NCI-H2227 (cell line): ENCODE measurements around the gene TRIM10.
"Not testable (repeated sequence)": the region's sequence is repeated elsewhere in the genome, so short reads cannot be mapped to it uniquely, and the experiment has no call there.

ENCODE experiments used
- DNase-seq: peaks from one replicate; lab custom pipeline; 2025; ENCODE audit not compliant: unreplicated experiment; lab: John Stamatoyannopoulos, UW

The TRIM10 gene

GRCh38 chr6:30130887-30131862 lies 29.8 kb downstream of the TRIM10 start:
- DNase-seq = peak; percentile 87

DNA sequence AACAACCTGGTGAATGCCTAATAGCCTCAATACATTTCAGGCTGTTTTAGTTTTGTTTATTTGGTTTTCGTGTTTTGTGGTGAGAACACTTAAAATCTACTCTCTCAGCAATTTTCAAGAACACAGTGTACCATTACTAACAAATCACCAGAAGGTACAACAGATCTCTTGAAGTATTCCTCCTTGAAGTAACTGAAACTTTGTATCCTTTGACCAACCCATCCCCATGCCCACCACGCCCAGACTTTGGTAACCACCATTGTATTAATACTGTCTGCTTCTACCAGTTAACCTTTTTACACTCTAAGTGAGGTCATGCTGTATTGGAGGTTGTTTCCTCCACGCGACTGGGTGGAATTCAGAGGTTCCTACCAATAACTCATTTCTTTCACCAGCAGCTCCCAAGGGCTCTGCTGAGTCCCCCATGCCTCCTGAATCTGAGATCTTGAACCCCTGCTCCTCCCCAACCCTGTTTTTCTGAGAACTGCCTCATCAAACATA lies 30.8 kb downstream of the TRIM10 start:
- no peak for DNase-seq

DNA sequence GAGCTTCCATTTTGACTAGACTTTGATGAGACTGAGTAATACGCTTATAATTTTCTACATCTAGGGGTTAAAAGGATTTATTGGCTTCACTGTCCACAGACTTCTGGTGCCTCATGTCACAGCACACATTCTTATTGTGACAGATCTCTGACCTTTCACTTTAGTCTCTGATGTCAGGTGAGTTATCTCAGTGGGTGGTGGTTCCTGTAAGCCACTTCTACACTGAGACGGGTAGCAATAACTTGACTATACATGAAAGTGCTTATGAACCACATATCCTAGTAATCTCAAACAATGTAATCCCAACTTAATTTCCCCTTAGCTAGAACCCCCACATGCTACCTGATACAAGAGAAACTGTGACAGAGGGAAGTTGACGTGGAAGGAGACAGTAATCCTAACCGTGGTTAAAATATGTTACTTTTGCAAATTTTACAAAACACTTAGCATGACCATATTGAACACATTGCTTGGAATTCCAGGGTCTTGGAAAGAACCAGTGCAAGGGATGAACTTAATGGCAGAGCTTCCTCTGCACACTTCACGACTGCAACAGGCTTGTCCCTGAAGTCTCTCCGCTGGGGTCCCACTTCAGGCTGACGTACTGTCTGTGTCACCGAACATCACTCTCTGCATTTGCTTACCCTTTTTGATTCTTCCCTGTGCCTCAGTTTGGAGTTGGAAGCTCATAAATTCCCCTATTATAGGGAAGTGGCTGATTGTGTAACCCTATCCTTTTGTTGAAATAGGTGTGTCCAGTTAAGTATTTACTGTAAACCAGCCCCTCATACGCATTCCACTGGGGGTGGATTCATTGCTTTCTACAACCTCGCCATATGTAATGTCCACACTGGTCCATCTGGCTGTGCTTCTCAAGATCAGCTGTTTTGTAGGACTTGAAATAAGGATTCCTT lies 31.5 kb downstream of the TRIM10 start:
- DNase-seq = no peak

- no peak for DNase-seq
These were observed 33.5 kb downstream of the TRIM10 start for GRCh38 chr6:30127238-30128093.

GRCh38 chr6:30122515-30122914 lies 38.5 kb downstream of the TRIM10 start:
- no peak for DNase-seq

GRCh38 chr6:30121446-30122366 lies 39.3 kb downstream of the TRIM10 start:
- no peak for DNase-seq

GRCh38 chr6:30118691-30119090 lies 42.3 kb downstream of the TRIM10 start:
- DNase-seq = not testable (repeated sequence)

DNA sequence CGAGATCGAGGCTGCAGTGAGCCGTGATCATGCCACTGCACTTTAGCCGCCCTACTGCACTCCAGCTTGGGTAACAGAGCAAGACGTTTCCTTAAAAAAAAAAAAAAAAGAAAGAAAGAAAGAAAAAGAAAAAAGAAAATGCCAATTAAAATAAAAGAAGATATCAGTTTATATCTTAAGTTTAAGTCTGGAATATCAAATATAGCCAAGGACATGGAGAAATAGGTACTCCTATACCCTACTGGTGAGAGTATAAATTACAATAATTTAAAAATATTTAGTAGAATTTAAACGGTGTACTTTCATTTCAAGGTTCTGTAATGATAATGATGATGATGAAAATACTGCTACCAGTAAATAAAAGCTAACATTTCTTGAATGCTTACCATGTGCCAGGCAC lies 44.3 kb downstream of the TRIM10 start:
- no peak for DNase-seq

DNA sequence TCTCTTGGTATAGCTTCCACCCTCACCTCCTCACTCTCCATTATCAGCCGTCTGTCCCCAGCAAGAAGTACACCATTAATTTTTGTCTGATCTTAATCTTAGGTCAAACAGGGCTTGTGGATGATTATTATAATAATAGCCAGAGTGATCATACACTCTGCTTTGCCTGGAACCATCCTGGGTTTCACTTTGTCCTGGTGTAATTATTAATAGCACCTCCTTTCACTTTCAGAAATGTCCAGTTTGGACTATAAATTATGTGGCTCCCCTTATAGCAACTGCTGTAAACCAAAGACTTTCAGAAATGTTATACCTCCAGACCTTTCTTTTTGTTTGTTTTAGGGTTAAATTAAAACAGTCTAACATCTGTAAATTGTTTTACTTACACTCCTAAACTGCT lies 47.2 kb downstream of the TRIM10 start:
- no peak for DNase-seq

DNA sequence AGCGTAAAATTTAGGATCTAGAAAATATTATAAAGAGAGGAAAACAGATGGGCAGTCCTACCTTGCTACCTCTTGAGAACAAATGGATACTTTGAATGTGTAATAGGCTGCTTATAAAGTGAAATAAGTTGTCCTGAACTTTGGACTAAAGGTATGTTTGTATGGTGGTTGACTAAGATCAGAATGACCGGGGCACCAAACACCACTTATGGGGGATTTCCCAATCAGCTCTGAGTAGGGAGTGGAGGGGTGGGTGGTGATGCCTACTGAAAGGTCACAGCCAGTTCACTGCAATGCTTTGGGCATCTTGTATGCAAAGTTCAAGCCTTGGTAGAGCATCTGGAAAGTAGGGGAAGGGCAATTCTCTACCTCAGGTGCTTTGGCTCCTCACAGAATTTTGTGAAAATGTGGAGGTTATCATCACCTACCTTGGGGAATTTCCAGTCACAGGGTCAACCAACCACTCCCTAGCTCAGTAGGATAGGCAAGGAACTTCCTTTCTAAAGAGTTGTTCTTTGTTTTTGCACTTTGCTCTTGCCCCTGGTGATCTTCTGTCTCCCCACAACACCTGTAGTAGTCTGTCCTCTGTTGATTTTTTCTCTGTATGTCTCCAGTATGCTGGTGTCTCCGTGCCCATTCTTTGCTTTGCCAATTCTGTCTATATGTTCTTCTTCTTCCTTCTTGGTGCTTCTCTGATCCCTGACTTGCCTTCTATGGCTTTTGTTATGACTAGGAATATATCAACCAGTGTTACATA lies 47.8 kb downstream of the TRIM10 start, which contains the start of gene TRIM31:
TSS of gene TRIM31 (minus strand) at position 88 of the 757 bp plus-strand sequence. CDS start 285 bp downstream, outside the sequence.
- no peak for DNase-seq

DNA sequence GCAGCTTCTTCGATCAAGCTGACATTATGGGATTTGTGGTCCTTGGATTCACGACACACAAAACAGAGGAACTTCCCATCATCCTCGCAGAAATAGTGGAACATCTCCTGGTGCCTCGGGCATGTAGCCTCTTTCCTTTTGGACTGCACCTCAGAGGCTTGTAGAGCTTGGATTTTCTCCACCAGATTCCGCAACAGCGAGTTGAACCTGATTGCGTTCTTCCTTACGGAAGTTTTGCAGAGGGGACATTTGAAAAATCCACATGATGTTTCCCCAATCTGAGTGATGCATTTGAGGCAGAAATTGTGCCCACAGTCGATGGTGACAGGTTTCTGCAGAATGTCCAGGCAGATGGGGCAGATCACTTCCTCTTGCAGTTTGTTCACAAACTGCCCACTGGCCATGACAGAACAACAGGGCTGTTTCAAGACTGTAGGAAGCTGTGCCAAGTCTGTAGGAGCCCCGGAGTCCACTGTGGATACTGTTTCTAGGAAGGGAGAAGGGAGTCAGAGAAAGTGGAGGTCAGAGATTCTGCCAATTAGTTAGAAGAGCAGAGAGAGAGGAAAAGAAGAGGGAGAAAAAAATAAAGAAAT lies 48.5 kb downstream of the TRIM10 start:
- DNase-seq = no peak

DNA sequence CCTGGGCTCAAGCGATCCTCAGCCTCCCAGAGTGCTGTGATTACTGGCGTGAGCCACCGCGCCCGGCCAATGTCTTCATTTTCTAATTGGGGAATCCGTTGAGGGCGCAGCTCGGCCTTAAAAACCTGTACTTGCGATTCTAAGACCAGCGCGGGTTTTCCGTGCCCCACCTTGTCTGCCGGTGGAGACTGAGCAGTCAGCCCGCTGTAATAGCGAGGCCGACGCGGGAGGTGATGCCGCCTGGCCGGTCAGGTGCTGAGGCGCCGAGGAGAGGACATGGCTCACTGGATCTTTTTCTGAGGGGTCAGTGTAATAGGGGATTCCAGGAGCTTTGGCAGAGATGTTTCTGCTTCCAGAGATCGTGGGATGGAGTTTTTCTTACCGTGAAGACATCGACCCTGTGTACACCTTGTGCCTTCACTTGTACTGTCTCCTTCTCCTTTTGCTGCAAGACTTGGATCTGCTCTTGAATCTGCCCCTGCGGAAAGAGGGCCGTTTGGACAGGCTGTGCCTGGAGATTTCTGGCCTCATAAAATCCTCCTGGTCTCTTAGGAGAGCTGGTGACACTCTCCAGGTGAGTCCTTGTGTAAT lies 49.6 kb downstream of the TRIM10 start:
- DNase-seq = no peak

GRCh38 chr6:30104661-30105060 lies 56.4 kb downstream of the TRIM10 start:
- DNase-seq = no peak

GRCh38 chr6:30103872-30104179 lies 57.2 kb downstream of the TRIM10 start:
- no peak for DNase-seq

GRCh38 chr6:30102970-30103871 lies 57.8 kb downstream of the TRIM10 start:
- peak; percentile 91 for DNase-seq

DNA sequence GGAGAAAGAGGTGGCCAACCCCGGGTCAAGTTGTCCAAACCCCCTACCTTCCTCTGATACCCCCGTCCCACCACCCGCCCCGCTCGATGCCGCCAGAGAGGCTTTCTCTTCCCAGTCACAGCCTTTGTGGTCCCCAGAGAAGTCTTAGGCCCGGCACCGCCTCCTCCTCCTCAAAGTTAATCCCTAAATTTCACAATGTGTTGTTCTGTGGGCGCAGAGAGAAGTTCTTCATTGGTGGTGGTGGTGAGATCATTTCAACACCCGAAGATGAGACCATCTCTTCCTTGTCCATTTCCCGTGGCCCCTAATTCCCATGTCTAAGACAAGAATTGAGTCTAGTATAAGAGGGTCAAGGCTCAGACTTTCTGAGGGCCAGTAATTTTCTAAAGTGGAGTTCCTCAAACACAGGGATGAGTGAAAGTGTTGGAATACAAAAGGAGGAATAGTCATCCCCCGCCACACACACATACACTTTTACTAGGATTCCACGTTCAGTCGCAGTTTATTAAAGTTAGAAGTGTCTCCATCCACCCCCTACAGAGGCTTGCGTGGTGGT lies 58.5 kb downstream of the TRIM10 start:
- no peak for DNase-seq
